Trophoblast cell (in vitro differentiated cells and primary cell): ENCODE measurements around the gene ATP6V0A4.

Source experiments
- DNase-seq, 2 donors: peaks; one replicate each; pipeline ENCODE4 v3.0.0-alpha.2; 2016
- H2AFZ ChIP-seq: 2 replicates; pipeline ENCODE4 v1.6.1; 2013; ENCODE audit warnings: low read length, moderate library complexity, mild to moderate bottlenecking; ENCODE audit not compliant: insufficient read depth, poor library complexity
- H2AK5ac ChIP-seq: 2 replicates; pipeline ENCODE4 v1.6.1; 2013; ENCODE audit warnings: mild to moderate bottlenecking, low read length
- H2BK120ac ChIP-seq: 2 replicates; pipeline ENCODE4 v1.6.1; 2013; ENCODE audit warnings: low read length, mild to moderate bottlenecking, moderate library complexity; ENCODE audit not compliant: insufficient read depth, poor library complexity
- H2BK12ac ChIP-seq: 2 replicates; pipeline ENCODE4 v1.6.1; 2013; ENCODE audit warnings: mild to moderate bottlenecking, low read length, moderate library complexity
- H2BK5ac ChIP-seq: 2 replicates; pipeline ENCODE4 v1.6.1; 2013; ENCODE audit warnings: low read length, low read depth, moderate library complexity, mild to moderate bottlenecking; ENCODE audit not compliant: poor library complexity
- H3K14ac ChIP-seq: 2 replicates; pipeline ENCODE4 v1.6.1; 2013; ENCODE audit warnings: mild to moderate bottlenecking, low read length
- H3K18ac ChIP-seq: 2 replicates; pipeline ENCODE4 v1.6.1; 2013; ENCODE audit warnings: mild to moderate bottlenecking, low read length
- H3K23ac ChIP-seq: 2 replicates; pipeline ENCODE4 v1.6.1; 2013; ENCODE audit warnings: low read length
- H3K27ac ChIP-seq: 2 replicates; pipeline ENCODE4 v1.5.1; 2013; ENCODE audit warnings: low read depth, mild to moderate bottlenecking, inconsistent platforms, low read length, moderate library complexity
- H3K27me3 ChIP-seq: 2 replicates; pipeline ENCODE4 v1.6.1; 2013; ENCODE audit warnings: inconsistent platforms, mild to moderate bottlenecking, low read length, moderate library complexity; ENCODE audit not compliant: insufficient read depth
- H3K36me3 ChIP-seq, 2 experiments: 1 replicate in 1 of 2; 2 replicates in 1 of 2; pipeline ENCODE4 v1.6.1; 2013; ENCODE audit warnings: low read length in 2 of 2, mild to moderate bottlenecking in 2 of 2, moderate library complexity in 1 of 2; ENCODE audit not compliant: insufficient read depth in 2 of 2, control insufficient read depth in 1 of 2
- H3K4ac ChIP-seq: 2 replicates; pipeline ENCODE4 v1.6.1; 2013; ENCODE audit warnings: low read depth, mild to moderate bottlenecking, low read length, moderate library complexity
- H3K4me1 ChIP-seq, 2 experiments: 1 replicate in 1 of 2; 2 replicates in 1 of 2; pipeline ENCODE4 v1.6.1; 2013; ENCODE audit warnings: low read length in 2 of 2, mild to moderate bottlenecking in 2 of 2, moderate library complexity in 1 of 2; ENCODE audit not compliant: insufficient read depth in 2 of 2, control insufficient read depth in 1 of 2
- H3K4me2 ChIP-seq: 2 replicates; pipeline ENCODE4 v1.6.1; 2013; ENCODE audit warnings: inconsistent platforms, mild to moderate bottlenecking, low read length, moderate library complexity
- H3K4me3 ChIP-seq: 2 replicates; pipeline ENCODE4 v1.5.1; 2013; ENCODE audit warnings: mild to moderate bottlenecking, low read depth, low read length, inconsistent platforms
- H3K79me1 ChIP-seq: one replicate; pipeline ENCODE4 v1.6.1; 2013; ENCODE audit warnings: low read length
- H3K79me2 ChIP-seq: 2 replicates; pipeline ENCODE4 v1.6.1; 2013; ENCODE audit warnings: low read length, mild to moderate bottlenecking; ENCODE audit not compliant: control insufficient read depth, insufficient read depth, poor library complexity
- H3K9ac ChIP-seq: 2 replicates; pipeline ENCODE4 v1.6.1; 2013; ENCODE audit warnings: mild to moderate bottlenecking, low read length
- H3K9me3 ChIP-seq: 2 replicates; pipeline ENCODE4 v1.6.1; 2013; ENCODE audit warnings: low read depth, mild to moderate bottlenecking, control low read depth, inconsistent platforms, low read length; ENCODE audit not compliant: insufficient read depth
- H4K12ac ChIP-seq: 2 replicates; pipeline ENCODE4 v1.6.1; 2013; ENCODE audit warnings: low read depth, mild to moderate bottlenecking, low read length, moderate library complexity
- H4K8ac ChIP-seq: 2 replicates; pipeline ENCODE4 v1.6.1; 2013; ENCODE audit warnings: low read depth, mild to moderate bottlenecking, low read length, moderate library complexity
- H4K91ac ChIP-seq: one replicate; pipeline ENCODE4 v1.6.1; 2013; ENCODE audit warnings: low read depth, mild to moderate bottlenecking, low read length, moderate library complexity
- WGBS: extraction: QIAGEN DNeasy Blood & Tissue Kit; methylation state at CpG from one replicate; pipeline ENCODE4 v1.1.7; 2013; ENCODE audit warnings: missing lambda C conversion rate; ENCODE audit not compliant: insufficient read length, insufficient coverage; ENCODE audit errors: extremely low coverage; 5-methylcytosine and 5-hydroxymethylcytosine counted together

ATP6V0A4 gene

GRCh38 chr7:138662991-138663320, 135.0 kb downstream of the ATP6V0A4 start:
- Histone ChIP-seq H4K8ac (peak overlapping the region; percentile 98), H4K12ac (peak overlapping the region; percentile 74), H3K9ac (peak overlapping the region; percentile 63), H3K79me2 (peaks cover 14% of the 10 kb centered on the region), H3K9me3 (peaks cover 7% of the 10 kb centered on the region), H4K91ac (peak overlapping the region; percentile 100), H2BK12ac (peak overlapping the region; percentile 100), H2BK120ac (peak overlapping the region; percentile 100), H3K4me2 (no peak overlapping the region), H3K79me1 (peaks cover 61% of the 10 kb centered on the region), H2AK5ac (peak overlapping the region; percentile 99), H3K36me3 (no peaks in the 10 kb centered on the region), H3K23ac (no peak overlapping the region), H2BK5ac (peak overlapping the region; percentile 100), H3K27ac (peak overlapping the region; percentile 99), H3K4ac (peak overlapping the region; percentile 96), H3K4me3 (no peak overlapping the region), H3K18ac (peak overlapping the region; percentile 95), H3K4me1 (peaks cover 33 to 39% of the 10 kb centered on the region in 2 experiments), H3K27me3 (no peaks in the 10 kb centered on the region), H3K14ac (peak overlapping the region; percentile 98), H2AFZ (peak overlapping the region; percentile 64)
- DNase-seq: no peak
- WGBS: no CpG with 5 or more reads among the region's 6 CpGs

- peak overlapping the region; percentile 60 for H3K14ac ChIP-seq
- no peak overlapping the region for H3K23ac ChIP-seq
- peaks cover 60% of the 10 kb centered on the region for H3K79me1 ChIP-seq
- no CpG with 5 or more reads among the region's 5 CpGs for WGBS
- no peak overlapping the region for H3K4me3 ChIP-seq
- peak overlapping the region; percentile 100 for H4K91ac ChIP-seq
- no peaks in the 10 kb centered on the region for H3K36me3 ChIP-seq
- H2BK120ac ChIP-seq: peak overlapping the region; percentile 100
- H3K9me3 ChIP-seq: peaks cover 7% of the 10 kb centered on the region
- H3K27me3 ChIP-seq: no peaks in the 10 kb centered on the region
- no peak overlapping the region for H3K4me2 ChIP-seq
- peaks cover 14% of the 10 kb centered on the region for H3K79me2 ChIP-seq
- H3K27ac ChIP-seq: peak overlapping the region; percentile 99
- peak overlapping the region; percentile 71 for H4K12ac ChIP-seq
- peak overlapping the region; percentile 87 for H2AK5ac ChIP-seq
- peak overlapping the region; percentile 91 for H3K4ac ChIP-seq
- no peak overlapping the region for H3K9ac ChIP-seq
- DNase-seq: peak; percentile 79 to 93
- H2BK12ac ChIP-seq: peak overlapping the region; percentile 70
- peak overlapping the region; percentile 100 for H2BK5ac ChIP-seq
- H3K4me1 ChIP-seq: peaks cover 33 to 41% of the 10 kb centered on the region in 2 experiments
- peak overlapping the region; percentile 98 for H4K8ac ChIP-seq
- no peak overlapping the region for H2AFZ ChIP-seq
- peak overlapping the region; percentile 90 for H3K18ac ChIP-seq
Measured at GRCh38 chr7:138662076-138662990, 135.7 kb downstream of the ATP6V0A4 start.

- Histone ChIP-seq H4K91ac (no peak overlapping the region), H3K4me1 (peaks cover 35 to 39% of the 10 kb centered on the region in 2 experiments), H2BK12ac (no peak overlapping the region), H3K14ac (no peak overlapping the region), H4K12ac (no peak overlapping the region), H2AK5ac (no peak overlapping the region), H3K23ac (no peak overlapping the region), H3K36me3 (no peaks in the 10 kb centered on the region), H3K4me3 (no peak overlapping the region), H3K4me2 (no peak overlapping the region), H2BK5ac (no peak overlapping the region), H3K27me3 (no peaks in the 10 kb centered on the region), H3K9ac (no peak overlapping the region), H3K27ac (peak overlapping the region; percentile 99), H3K79me2 (peaks cover 14% of the 10 kb centered on the region), H2AFZ (no peak overlapping the region), H3K9me3 (peaks cover 7% of the 10 kb centered on the region), H2BK120ac (no peak overlapping the region), H4K8ac (no peak overlapping the region), H3K4ac (no peak overlapping the region), H3K79me1 (peaks cover 60% of the 10 kb centered on the region), H3K18ac (no peak overlapping the region)
- DNase-seq: peak; percentile 19 to 57
- WGBS: no CpG with 5 or more reads among the region's 9 CpGs
Measured at GRCh38 chr7:138661069-138661635, 136.8 kb downstream of the ATP6V0A4 start.

DNA sequence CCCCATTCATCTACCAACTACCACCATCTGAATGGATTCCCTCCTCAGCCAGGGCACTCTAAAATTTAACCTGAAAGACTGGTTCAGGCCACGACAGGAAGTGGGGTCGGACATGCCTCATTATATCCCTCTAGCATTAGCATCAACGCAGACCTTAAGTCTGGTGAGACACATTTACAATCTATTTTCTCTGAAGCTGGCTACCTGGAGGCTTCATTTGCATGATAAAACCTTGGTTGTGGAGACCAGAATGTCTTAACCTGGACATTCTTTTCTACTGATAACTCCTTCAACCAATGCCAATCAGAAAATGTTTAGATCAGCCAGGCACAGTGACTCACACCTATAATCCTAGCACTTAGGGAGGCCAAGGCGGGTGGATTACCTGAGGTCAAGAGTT, 139.1 kb downstream of the ATP6V0A4 start:
- peak overlapping the region; percentile 51 for H4K91ac ChIP-seq
- peak overlapping the region; percentile 91 for H2BK12ac ChIP-seq
- H3K23ac ChIP-seq: no peak overlapping the region
- H3K18ac ChIP-seq: no peak overlapping the region
- H3K9me3 ChIP-seq: peaks cover 5% of the 10 kb centered on the region
- H3K27me3 ChIP-seq: no peaks in the 10 kb centered on the region
- peaks cover 0 to under 1% of the 10 kb centered on the region in 2 experiments for H3K36me3 ChIP-seq
- no peak overlapping the region for H2AFZ ChIP-seq
- H2BK120ac ChIP-seq: peak overlapping the region; percentile 89
- peak in 1 of 2 donors; percentile 46 for DNase-seq
- H3K4me1 ChIP-seq: peaks cover 28% of the 10 kb centered on the region in 2 experiments
- no peak overlapping the region for H3K14ac ChIP-seq
- H3K4ac ChIP-seq: no peak overlapping the region
- no peak overlapping the region for H2AK5ac ChIP-seq
- no CpG with 5 or more reads among the region's 4 CpGs for WGBS
- H3K79me1 ChIP-seq: peaks cover 42% of the 10 kb centered on the region
- H4K8ac ChIP-seq: peak overlapping the region; percentile 29
- peaks cover 7% of the 10 kb centered on the region for H3K79me2 ChIP-seq
- peak overlapping the region; percentile 46 for H2BK5ac ChIP-seq
- H3K4me2 ChIP-seq: no peak overlapping the region
- H3K4me3 ChIP-seq: no peak overlapping the region
- no peak overlapping the region for H3K9ac ChIP-seq
- H4K12ac ChIP-seq: no peak overlapping the region
- H3K27ac ChIP-seq: peak overlapping the region; percentile 83
